ENCODE data around the gene LYPD6B.

Gene LYPD6B

DNA sequence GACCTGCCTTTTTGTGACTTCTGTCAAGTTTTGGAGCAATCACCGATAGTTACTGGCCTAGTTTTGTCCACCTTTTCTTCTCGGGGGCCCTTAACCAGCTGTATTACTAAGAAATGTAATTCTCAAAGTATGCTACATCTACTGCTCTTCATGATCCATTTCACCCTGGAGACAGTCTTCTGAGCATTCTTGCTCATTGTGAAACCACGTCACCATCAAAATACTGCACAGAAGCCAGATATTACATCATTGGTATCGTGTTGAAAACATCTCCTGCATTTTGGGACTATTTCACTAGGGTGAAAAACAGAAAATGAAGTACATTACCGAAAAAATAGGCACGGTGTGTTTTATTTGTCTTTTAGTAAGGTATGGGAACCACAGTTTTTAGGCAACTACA, 11.7 kb downstream of the LYPD6B start:
- Histone ChIP-seq H2AFZ (ENCODE audit: low read depth) (no peak overlapping the region), H3K9ac (no peak overlapping the region)
- TF ChIP-seq, protein P1, sequence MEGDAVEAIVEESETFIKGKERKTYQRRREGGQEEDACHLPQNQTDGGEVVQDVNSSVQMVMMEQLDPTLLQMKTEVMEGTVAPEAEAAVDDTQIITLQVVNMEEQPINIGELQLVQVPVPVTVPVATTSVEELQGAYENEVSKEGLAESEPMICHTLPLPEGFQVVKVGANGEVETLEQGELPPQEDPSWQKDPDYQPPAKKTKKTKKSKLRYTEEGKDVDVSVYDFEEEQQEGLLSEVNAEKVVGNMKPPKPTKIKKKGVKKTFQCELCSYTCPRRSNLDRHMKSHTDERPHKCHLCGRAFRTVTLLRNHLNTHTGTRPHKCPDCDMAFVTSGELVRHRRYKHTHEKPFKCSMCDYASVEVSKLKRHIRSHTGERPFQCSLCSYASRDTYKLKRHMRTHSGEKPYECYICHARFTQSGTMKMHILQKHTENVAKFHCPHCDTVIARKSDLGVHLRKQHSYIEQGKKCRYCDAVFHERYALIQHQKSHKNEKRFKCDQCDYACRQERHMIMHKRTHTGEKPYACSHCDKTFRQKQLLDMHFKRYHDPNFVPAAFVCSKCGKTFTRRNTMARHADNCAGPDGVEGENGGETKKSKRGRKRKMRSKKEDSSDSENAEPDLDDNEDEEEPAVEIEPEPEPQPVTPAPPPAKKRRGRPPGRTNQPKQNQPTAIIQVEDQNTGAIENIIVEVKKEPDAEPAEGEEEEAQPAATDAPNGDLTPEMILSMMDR (conservative IDR thresholded peaks at IDR 0.05; ENCODE audit: low read depth, low read length), result no peak

GRCh38 chr2:149055751-149056150, 17.3 kb downstream of the LYPD6B start:
- Histone ChIP-seq H3K27ac (no peak overlapping the region), H3K4me1 (ENCODE audit: low read depth, poor library complexity, severe bottlenecking) (no peaks in the 10 kb centered on the region), H3K4me2 (no peak overlapping the region), H3K27me3 (ENCODE audit: insufficient read depth, low read depth) (no peaks in the 10 kb centered on the region), H3K36me3 (ENCODE audit: insufficient read depth) (no peaks in the 10 kb centered on the region), H4K20me1 (ENCODE audit: insufficient read depth) (no peaks in the 10 kb centered on the region), H3K9ac (no peak overlapping the region), H3K79me2 (ENCODE audit: insufficient read depth, low read depth) (no peaks in the 10 kb centered on the region), H2AFZ (ENCODE audit: low read depth) (no peak overlapping the region), H3K4me3 (IDR thresholded peaks at IDR 0.05; ENCODE audit: insufficient read depth, low read depth, low read length) (no peak overlapping the region)
- TF ChIP-seq, protein P1 (conservative IDR thresholded peaks at IDR 0.05; ENCODE audit: low read depth, low read length), result no peak

More for the DNA sequence above, 11.7 kb downstream of the LYPD6B start:
- no peak overlapping the region for H3K27ac ChIP-seq
- H3K79me2 ChIP-seq (ENCODE audit: insufficient read depth, low read depth), result no peaks in the 10 kb centered on the region
- no peaks in the 10 kb centered on the region for H3K4me1 ChIP-seq (ENCODE audit: low read depth, poor library complexity, severe bottlenecking)
- H3K27me3 ChIP-seq (ENCODE audit: insufficient read depth, low read depth), result no peaks in the 10 kb centered on the region
- no peak overlapping the region for H3K4me3 ChIP-seq (IDR thresholded peaks at IDR 0.05; ENCODE audit: insufficient read depth, low read depth, low read length)
- no peak overlapping the region for H3K4me2 ChIP-seq
- no peaks in the 10 kb centered on the region for H3K36me3 ChIP-seq (ENCODE audit: insufficient read depth)
- H4K20me1 ChIP-seq (ENCODE audit: insufficient read depth), result no peaks in the 10 kb centered on the region

DNA sequence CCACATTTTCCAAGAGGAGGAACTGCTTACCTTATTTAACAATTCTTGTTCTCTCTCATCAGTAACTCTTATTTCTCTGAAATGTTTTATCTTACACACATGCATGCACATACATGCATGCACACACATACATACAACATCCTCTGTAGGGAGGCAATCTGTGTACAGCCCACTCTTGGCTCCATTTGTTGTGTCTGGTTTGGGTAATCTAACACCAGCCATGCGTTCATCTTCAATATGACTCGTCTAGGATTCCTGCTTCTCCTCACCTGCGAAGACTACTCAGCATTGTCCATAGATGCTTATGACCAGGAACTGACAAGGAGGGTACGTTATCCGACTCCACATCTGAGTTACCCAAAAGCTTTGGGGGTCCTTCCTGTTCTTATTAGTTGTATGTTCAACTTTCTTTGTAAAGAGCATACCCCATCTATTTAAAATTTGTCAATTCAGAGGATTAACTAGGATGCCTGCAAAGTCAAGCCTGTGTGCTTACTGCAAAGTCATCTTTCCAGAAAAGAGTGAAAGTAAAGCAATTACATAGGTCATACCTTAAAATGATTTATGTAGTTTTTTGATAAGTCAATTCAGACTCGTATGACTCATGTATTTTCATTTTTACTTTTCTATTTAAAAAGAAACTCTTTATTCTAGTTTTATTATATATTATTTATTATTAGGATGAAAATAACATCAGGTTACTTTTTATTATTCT, 18.2 kb downstream of the LYPD6B start:
- TF ChIP-seq, protein P1 (conservative IDR thresholded peaks at IDR 0.05; ENCODE audit: low read depth, low read length), result no peak
- H3K9ac ChIP-seq, result no peak overlapping the region
- no peak overlapping the region for H3K4me3 ChIP-seq (IDR thresholded peaks at IDR 0.05; ENCODE audit: insufficient read depth, low read depth, low read length)
- no peaks in the 10 kb centered on the region for H3K79me2 ChIP-seq (ENCODE audit: insufficient read depth, low read depth)
- H3K36me3 ChIP-seq (ENCODE audit: insufficient read depth), result no peaks in the 10 kb centered on the region
- no peak overlapping the region for H2AFZ ChIP-seq (ENCODE audit: low read depth)
- H4K20me1 ChIP-seq (ENCODE audit: insufficient read depth), result no peaks in the 10 kb centered on the region
- H3K4me1 ChIP-seq (ENCODE audit: low read depth, poor library complexity, severe bottlenecking), result no peaks in the 10 kb centered on the region
- H3K4me2 ChIP-seq, result no peak overlapping the region
- H3K27ac ChIP-seq, result no peak overlapping the region
- H3K27me3 ChIP-seq (ENCODE audit: insufficient read depth, low read depth), result no peaks in the 10 kb centered on the region

- Histone ChIP-seq H3K27ac (no peak overlapping the region), H3K4me2 (no peak overlapping the region), H3K36me3 (ENCODE audit: insufficient read depth) (no peaks in the 10 kb centered on the region), H2AFZ (ENCODE audit: low read depth) (no peak overlapping the region), H3K27me3 (ENCODE audit: insufficient read depth, low read depth) (no peaks in the 10 kb centered on the region), H3K4me3 (IDR thresholded peaks at IDR 0.05; ENCODE audit: insufficient read depth, low read depth, low read length) (no peak overlapping the region), H3K79me2 (ENCODE audit: insufficient read depth, low read depth) (no peaks in the 10 kb centered on the region), H3K4me1 (ENCODE audit: low read depth, poor library complexity, severe bottlenecking) (no peaks in the 10 kb centered on the region), H4K20me1 (ENCODE audit: insufficient read depth) (no peaks in the 10 kb centered on the region), H3K9ac (no peak overlapping the region)
- TF ChIP-seq, protein P1 (conservative IDR thresholded peaks at IDR 0.05; ENCODE audit: low read depth, low read length), result no peak
These were observed 18.9 kb downstream of the LYPD6B start for GRCh38 chr2:149057401-149057800.

Measured in KMS-11 (cell line).